Renal cortical epithelial cell (primary cell): Measurements from ENCODE around the gene ASS1. TPM values are rescaled to one million over a fixed set of nuclear protein-coding genes. Genes with fewer than 3 reads are reported as not detected.

ENCODE experiments used
- DNase-seq: peaks from one replicate; pipeline ENCODE4 v3.0.0-alpha.2; 2011; ENCODE audit warnings: low read depth
- total RNA-seq: library from RNA; depleted of rRNA; stranded (reverse); fragments of >200 nt; gene quantifications from 2 replicates; pipeline ENCODE4 v1.2.3, GENCODE V29; 2014

Gene ASS1
- total RNA-seq, 1 donor from 2014 or later, result 82.5 TPM

GRCh38 chr9:130498298-130498917 is 53.6 kb downstream of the ASS1 start:
- no peak for DNase-seq

GRCh38 chr9:130498918-130499698 is 54.3 kb downstream of the ASS1 start:
- peak; percentile 39 for DNase-seq

DNA sequence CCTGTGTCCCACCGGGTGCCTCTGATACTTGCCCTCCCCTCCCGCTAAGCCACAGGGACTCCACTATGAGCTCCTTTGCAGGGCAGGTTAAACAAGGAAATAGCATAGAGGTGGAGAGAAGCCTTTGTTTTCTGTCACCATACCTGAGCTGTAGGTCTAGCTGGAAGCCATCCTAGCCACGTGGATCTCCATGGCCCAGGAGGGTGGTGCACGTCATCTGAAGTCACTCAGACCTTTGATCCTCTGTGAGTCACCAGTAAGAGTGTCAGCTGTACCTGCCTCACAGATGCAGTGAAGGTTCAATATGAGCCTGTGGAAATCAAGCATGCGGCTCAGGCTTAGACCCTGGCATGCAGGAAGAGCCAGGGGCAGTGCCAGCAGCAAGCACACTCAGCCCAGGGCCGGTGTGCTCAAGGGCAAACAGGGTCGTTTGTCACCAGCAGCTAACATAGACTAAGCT is 55.1 kb downstream of the ASS1 start:
- peak; percentile 68 for DNase-seq

- DNase-seq, result no peak
Observed at GRCh38 chr9:130500340-130501180, 55.8 kb downstream of the ASS1 start.

DNA sequence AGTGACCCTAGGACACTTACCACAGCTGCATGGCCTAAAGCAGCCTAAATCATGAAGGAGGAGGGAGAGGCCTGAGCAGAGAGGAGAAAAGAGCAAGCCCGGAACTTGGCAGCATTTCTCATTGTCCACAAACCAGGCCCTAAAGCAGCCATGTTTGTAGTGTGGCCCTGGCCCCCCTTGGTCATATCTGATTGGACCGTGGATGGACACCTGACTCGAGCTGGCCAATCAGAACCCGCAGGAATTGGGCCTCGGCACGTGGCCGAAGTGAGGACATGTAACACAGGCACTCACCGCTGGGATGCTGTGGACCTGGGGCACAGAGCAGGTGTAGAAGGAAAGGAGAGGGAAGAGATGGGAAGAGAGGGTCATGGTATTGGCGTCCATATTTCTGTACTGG is 56.9 kb downstream of the ASS1 start:
- DNase-seq, result no peak

DNA sequence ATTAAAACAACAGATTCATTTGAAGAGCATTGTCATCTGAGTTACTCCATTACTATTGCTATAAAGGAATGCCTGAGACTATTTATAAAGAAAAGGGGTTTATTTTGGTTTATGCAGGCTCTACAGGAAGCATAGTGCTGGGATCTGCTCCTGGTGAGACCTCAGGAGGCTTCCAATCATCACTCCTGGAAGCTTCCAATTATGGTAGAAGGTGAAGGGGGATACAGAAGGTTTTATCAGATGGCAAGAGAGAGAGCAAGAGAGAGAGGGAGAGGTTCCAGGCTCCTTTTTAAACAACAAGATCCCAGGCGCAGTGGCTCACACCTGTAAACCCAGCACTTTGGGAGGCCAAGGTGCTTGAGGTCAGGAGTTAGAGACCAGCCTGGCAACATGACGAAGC is 63.5 kb downstream of the ASS1 start:
- no peak for DNase-seq

DNA sequence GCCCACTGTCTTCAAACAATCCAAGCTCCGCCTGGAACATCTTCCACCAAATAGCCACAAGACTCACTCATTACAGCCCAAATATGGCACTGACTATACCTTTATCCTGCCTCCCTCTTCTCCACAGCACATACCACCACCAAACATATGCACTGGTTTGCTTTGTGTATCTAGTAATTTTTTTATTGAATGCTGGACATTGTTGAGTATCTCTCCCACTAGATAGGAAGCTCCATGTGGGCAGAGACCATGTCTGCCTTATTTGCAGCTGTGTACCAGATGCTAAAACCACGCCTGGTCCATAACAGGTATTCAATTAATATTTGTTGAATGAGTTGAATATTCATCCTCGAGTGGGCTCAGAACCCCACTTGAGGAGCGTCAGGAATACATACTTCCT is 67.4 kb downstream of the ASS1 start:
- no peak for DNase-seq

GRCh38 chr9:130513078-130513477 is 68.3 kb downstream of the ASS1 start:
- DNase-seq, result no peak

DNA sequence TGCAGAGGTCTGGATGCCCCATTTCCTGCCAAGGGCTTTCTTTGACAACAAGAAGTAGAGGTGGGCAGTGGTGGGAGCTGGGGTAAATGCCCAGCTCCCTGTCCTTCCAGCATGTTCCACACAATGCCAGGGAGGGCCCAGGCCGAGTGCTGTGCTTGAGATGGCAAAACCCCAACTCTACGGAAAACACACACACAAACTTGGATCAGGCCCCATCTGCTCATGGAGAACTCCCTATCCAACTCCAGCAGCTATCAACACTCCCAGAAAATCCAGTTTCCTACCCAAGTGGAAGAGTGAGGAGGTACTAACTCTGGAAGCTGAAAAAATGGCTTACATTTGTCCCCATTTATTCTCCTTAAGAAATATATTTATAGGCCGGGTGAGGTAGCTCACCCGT is 73.5 kb downstream of the ASS1 start:
- no peak for DNase-seq

GRCh38 chr9:130518943-130519799 is 74.4 kb downstream of the ASS1 start:
- DNase-seq, result no peak

- DNase-seq, result no peak
Observed at GRCh38 chr9:130519927-130520326, 75.2 kb downstream of the ASS1 start.

DNA sequence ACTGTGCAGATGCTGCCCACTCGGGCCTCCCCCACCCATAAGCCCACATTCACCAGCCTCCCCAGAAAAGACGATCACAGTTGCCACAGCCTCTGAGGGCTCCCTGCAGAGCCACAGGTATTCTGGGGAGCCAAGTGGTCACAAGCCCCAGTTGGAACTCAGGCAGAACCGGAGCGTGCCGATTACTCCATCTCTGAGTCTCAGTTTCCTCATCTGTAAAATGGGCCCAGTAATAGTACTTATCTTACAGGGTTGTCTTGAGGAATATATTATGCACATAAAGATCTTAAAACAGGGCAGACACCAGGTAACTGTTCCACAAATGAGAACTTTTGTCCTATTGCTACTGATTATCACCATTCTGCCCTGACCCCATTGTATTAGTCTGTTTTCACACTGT is 77.0 kb downstream of the ASS1 start:
- no peak for DNase-seq

DNA sequence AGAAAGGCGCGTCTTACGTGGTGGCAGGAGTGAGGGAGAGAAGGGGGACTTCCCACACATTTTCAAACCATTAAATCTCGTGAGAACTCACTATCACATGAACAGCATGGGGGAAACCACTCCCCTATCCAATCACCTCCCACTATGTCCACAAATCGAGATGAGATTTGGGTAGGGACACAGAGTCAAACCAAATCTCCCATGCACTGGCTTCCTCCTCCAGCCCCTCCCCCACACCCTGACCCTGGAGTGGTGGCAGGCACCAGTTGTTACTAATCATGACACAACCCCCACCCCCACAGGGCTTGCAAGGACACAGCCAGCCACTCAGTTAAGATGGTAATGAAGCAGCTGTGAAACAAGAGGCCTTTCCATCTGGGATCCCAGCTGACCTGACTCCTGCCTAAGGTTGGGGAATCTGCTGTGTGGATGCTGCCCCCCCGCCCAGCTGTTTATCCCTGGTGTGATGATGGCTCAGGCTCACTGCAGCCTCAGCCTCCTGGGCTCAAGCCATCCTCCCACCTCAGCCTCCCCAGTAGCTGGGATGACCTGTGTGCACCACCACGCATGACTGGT is 77.6 kb downstream of the ASS1 start:
- no peak for DNase-seq

GRCh38 chr9:130523921-130524320 is 79.2 kb downstream of the ASS1 start:
- no peak for DNase-seq

DNA sequence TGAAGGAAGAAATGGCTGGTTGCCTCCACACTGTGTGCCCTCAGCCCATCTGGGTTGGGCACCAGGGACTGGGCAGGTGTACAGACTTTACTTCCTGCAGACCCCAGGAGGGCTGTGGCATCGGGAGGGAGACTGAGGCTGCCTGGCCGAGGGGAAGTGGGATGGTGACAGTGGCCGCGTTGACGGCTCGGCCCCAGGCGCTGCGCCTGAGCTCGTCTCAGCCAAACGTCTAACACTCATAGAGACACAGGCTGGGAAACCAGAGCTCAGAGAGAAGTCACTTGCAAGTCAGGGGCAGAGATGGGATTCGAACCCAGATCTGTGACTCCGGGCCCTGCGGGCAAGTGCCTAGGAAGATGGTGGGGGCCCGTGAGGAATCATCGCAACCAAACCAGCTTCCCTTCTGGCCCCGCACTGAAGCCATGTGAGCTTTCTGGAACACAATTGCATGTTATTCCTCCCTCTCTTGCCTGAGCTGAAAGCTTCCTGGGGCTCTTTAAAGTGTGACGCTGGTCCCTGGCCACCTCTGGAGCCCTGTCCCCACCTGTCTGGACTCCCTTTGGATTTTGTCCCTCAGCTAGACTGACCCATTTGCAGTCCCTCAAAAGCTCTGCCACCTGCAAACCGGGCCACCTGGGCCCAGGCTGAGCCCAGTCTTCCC is 81.6 kb downstream of the ASS1 start:
- DNase-seq, result no peak

DNA sequence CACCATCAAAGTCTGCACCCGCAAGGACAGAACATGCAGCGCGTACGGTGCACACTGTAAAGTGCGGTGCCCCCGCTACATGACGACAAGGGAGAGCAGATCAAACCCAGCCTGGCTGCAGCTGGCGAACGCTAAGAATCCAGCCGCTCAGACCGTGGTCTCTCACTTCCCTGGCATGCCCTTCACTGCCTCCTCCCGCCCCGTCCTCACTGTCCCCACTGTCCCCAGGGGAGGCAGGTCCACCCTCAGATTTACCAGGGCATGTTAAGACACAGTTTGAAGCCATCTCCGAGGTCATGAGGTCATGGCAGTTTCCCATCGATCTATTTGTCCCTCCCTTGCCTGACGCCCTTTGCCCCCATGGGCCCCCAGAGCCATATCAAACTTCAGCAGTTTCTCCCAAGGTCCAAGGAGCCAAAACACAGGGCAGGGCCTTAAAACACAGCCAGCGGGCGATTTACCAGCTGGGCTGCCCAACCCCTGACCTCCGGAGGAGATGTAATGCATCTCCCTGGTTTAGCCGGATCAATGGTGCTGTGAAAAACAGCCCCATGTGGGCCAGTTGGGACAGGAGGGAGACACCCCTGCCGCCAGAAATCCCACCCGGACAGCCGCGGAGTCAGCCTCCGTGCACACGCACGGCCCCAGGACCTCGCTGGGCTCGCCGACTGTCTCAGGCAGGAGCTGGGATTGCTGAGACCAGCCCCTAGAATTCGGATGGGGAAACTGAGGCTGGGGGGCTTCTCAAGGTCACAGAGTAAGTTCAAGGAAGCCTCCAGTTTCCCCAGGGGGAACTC is 82.3 kb downstream of the ASS1 start:
- DNase-seq, result no peak

- no peak for DNase-seq
Observed at GRCh38 chr9:130527651-130528310, 83.0 kb downstream of the ASS1 start.

DNA sequence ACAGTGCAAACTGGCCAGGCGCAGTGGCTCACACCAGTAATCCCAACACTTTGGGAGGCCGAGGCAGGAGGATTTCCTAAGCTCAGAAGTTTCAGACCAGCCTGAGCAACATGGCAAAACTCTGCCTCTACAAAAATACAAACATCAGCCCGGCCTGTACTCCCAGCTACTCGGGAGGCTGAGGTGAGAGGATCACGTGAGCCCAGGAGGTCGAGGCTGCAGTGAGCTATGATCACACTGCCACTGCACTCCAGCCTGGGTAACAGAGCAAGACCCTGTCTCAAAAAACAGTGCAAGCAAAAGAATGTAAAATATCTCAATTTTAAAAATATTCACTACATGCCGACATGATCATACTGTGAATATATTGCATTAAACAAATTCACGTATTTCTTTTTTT is 83.9 kb downstream of the ASS1 start:
- no peak for DNase-seq

DNA sequence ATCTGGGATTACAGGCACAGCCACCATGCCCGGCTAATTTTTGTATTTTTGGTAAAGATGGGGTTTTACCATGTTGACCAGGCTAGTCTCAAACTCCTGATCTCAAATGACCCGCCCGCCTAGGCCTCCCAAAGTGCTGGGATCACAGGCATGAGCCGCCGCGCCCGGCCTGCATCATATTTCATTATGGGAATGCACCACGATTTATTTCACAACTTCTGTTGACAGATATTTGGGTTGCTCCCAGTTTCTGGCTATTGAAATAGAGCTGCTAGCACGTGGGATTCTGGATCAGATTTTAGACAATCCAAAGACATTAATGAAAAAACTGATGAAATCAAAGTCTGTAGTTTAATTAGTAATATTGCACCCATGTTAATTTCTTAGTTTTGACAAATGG is 86.2 kb downstream of the ASS1 start:
- no peak for DNase-seq
